HG03457 (cell line): ENCODE measurements around the gene GAPDH.
"Not testable (repeated sequence)": the region's sequence is repeated elsewhere in the genome, so short reads cannot be mapped to it uniquely, and the experiment has no call there.

ENCODE experiments used
- ATAC-seq: cut with Tn5 transposase; IDR thresholded peaks from one replicate; pipeline ENCODE4 v1.9.1; 2021; ENCODE audit warnings: moderate number of reproducible peaks; ENCODE audit not compliant: unreplicated experiment

Gene GAPDH

DNA sequence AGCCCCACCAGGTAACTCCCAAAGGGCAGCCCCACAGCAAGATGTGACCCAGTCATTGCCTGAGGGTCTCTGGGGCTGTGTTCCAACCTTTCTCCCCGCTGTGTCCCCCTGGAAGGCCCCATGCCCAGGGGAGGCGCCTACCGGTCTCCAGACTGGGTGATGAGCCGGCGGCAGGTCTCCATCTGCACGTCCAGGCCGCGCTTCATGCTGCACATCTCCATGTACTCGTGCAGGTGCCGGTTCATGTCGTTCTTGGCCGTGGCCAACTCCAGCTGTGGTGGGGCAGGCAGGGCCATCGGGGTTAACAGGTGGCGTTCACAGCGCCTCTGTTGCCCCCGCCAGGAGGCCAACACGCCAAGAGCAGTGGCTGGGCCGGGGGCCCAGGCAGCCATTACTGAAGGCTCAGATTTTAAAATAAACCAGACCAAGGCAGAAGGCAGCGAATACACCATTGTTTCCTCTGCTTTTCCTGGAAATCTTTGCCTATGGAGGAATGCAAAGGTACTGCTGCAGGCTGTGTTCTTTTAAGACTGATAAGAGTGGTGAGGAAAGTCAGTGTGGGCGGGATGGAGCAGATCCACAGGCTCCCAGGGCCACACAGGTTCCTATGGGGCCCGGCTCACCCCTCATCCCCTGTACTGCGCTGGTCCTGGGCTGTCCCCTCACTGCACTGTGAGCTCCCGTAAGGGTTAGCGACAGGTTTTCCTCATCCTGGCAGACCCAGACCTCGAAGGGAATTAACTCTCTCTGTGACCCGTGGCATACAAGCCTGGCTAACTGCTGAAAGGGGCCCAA lies 7.3 kb downstream of the GAPDH start:
- ATAC-seq = no peak

GRCh38 chr12:6542209-6543009 lies 8.1 kb downstream of the GAPDH start:
- ATAC-seq = no peak

GRCh38 chr12:6546016-6546415 lies 11.7 kb downstream of the GAPDH start:
- ATAC-seq = no peak

DNA sequence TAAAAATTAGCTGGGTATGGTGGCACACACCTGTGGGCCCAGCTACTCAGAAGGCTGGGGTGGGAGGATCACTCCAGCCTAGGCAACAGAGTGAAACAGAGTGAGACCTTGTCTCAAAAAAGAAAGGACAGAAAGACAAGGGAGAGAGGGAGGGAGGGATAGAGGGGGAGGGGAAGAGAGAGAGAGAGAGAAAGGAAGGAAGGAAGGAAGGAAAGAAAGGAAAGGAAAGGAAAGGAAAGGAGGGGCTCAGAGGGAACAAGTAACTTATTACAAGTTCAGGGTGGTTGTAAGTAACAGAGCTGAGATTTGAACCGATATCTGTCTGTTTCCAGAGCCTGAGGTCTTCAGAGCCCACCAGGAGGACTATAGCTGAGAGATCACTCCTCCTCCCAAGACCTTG lies 13.2 kb downstream of the GAPDH start:
- no peak for ATAC-seq

DNA sequence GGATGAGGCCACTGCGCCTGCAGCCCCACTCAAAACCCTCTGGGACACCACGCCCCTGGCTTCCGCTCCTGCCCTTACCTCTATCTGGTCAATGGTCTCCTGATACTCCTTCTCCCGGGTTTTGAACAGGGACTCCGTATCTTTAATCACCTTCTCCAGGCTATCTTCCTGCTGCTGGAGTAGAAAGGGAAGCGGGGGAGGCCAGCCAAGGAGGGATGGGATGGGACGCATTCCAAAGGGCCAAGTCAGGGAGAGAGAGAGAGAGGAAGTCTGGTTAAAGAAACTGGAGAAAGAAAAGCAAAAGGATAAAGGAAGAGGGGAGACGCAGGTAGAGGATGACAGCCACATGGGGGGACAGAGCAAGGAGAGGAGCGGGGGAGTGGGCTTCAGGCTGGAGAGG lies 13.7 kb downstream of the GAPDH start:
- ATAC-seq = no peak

GRCh38 chr12:6548556-6548955 lies 14.2 kb downstream of the GAPDH start:
- no peak for ATAC-seq

- ATAC-seq = no peak
These were observed 14.8 kb downstream of the GAPDH start for GRCh38 chr12:6548966-6549683.

GRCh38 chr12:6549684-6550151 lies 15.4 kb downstream of the GAPDH start:
- ATAC-seq = no peak

DNA sequence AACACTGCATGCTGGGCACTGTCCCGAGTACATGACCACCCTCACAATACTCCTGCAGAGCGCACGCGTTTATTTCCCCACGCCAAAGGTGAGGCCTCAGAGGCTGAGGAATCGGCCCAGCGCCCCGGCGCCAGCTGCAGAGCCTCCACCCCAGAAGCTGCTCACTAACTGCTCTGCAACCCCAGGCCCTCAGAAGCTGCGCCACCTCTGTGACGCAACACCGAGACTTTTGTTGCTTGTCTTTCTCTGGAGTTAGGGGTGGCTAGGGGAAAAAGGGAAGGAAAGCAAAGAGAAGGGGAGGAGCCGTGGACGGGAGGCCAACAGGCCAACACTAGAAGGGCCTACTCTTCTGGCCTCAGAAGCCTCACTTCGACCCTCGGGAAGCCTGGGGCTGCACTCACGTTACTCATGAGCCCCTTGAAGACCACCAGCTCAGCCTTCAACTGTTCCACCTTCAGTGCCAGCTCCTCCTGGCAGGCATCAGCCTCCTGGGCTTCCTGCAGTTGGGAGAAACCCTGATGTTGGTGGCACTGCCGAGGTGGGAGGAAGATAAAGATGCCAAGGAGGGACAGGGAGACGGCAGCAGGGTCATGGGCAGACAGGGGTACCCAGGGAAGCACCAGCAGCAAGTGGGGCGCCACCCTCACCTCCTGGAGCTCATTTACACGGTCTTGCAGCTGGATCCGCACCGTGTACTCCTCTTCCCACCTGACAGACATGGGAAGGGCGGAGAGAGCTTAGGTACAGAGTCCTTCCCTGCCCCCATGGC lies 16.2 kb downstream of the GAPDH start:
- ATAC-seq = no peak

DNA sequence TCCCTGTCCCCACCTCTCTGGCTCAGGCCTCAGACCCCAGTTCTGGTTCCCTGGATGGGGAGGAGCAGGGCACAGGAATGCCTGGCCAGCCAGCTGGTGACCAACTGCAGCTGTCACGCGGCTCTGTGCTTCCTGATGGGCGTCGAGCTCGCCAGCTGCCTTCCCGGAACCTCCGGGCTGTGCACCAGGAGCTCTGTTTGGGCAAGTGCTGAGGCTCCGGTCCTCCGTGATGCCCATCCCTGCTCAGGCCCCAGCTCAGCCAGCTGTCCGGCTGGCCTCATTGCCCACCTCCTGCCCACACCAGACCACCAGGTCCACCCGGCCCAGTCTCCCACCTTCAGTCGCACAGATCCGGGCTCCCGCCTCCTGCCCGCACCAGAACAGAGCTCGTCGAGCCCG lies 16.7 kb downstream of the GAPDH start:
- no peak for ATAC-seq

DNA sequence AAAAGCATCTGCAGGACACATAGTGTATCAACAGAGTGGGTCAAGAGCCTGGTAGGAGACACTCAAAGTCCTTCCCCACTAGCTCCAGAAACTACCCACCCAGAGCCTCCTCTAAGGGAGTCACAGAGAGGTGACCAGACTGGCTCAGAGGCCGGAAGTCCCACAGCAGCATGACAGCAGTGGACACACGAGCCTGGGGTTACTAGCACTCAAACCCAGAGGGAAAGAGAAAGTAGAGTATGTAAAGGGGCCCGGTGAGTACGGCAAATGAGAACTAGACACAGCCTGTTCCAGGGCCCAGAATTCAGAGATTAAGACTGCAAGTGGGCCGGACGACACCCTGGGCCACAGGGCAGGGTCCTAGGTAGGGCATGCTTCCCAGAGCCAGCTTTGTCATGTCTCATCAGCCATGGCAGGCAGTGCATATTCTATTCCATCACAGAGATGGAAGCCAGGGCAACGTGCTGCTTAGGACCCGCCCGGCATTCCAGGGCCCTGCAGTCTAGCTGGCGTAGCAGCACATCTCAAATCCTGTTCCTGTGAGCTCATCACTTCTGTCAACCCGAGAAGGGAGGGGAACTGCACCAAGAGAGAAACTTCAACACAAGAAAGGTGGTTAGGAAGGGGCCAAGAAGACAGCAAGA lies 17.3 kb downstream of the GAPDH start:
- no peak for ATAC-seq

- ATAC-seq = no peak
These were observed 17.8 kb downstream of the GAPDH start for GRCh38 chr12:6552140-6552551.

- no peak for ATAC-seq
These were observed 18.9 kb downstream of the GAPDH start for GRCh38 chr12:6553051-6553868.

- no peak for ATAC-seq
These were observed 20.1 kb downstream of the GAPDH start for GRCh38 chr12:6554168-6555017.

GRCh38 chr12:6555018-6555691 lies 20.8 kb downstream of the GAPDH start:
- no peak for ATAC-seq

GRCh38 chr12:6556496-6556817 lies 22.1 kb downstream of the GAPDH start:
- not testable (repeated sequence) for ATAC-seq

DNA sequence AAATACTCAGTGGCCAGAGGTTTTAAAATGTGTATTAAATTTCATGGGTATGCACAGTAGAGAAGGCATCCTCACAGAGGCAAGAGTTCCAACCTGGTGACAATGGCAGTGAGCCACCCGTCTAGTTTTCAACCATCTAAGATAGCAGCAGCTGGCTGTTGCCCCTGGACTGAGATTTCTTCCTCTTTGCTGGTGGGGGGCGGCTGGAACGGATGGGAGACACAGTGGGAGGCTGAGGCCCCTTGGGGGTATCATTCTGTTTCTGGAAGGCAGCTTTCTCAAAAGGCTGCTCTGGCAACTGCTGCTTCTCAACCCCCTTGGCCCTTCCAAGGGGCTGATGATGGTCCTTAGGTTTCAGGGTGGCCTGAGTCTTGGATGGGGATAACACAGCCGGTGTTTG lies 22.5 kb downstream of the GAPDH start:
- no peak for ATAC-seq
